DLD1 (cell line): ENCODE measurements around the gene COL5A1.

Experiments used
- in situ Hi-C: cut with HindIII; loops from 2 replicates; pipeline ENCODE4 v1.10.0; 2017; ENCODE audit warnings: low sequenced_read_pairs

Gene COL5A1

DNA sequence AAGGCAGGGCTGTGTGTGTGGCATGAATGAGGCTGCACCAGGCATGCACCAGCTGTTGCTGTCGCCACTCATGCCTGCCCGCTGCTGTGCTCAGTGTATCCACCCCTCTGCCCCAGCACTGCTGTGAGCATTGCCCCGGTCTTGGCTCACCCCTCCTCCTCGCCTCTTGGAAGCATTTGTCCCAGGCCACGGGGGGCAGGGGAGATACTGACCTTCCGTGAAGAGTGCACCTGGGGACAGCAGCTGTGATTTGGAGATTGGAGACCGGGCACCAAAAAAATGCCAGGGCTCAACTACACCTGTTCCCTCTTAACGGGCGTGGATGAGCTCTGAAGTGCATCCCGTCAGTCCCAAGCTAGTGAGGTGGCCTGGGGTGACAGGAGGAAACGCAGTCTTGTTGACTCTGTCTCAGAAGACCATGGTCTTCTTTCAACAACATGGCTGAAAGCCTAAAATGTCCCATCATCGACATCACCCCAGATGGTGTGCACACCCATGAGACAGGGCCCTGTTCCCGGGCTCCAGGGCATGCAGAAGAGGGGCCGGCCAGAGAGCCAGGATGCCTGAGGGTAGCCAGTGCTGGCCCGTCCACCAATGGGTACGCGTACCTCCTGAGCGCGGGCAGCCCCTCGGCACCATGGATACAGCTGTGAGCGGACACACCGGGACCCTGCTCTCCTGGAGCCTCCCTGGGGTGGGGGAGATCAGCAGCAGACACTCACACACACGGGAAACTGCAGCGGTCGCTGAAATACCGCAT is 115.8 kb downstream of the COL5A1 start:
- in situ Hi-C loops: no loop called here

DNA sequence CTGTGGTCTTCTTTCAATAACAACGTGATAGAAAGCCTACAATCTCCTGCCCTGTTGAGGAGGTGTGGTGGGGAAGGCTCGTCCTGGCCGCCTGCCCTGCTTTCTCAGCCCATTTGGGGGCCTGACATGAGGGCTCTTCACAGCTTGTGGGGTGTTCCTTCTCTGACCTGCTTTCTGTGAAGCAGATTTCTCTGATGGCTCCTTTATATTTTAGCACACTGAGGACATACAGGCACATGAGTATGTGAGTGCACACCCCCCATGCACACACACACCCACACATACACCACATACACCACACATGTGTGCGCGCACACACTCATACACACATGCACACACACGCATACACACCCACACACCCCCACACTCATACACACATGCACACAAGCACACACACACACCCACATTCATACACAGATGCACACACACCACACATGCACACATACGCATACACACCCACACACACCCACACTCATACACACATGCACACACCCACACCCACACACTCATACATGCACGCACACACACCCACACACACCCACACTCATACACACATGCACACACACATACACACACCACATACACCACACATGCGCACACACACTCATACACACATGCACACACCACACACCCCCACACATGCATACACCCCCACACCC is 117.5 kb downstream of the COL5A1 start:
- in situ Hi-C loops: no loop called here

DNA sequence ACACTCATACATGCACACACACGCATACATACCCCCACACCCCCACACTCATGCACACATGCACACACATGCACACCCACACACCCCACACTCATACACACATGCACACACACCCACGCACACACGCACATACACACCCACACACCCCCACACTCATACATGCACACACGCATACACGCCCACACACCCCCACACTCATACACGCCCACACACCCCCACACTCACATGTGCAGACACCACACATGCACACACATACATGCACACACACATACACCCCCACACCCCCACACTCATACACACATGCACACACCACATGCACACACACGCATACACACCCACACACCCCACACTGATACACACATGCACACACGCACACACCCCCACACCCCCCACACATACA is 118.3 kb downstream of the COL5A1 start:
- in situ Hi-C loops: no loop called here

- in situ Hi-C loops: no loop called here
These were observed 119.3 kb downstream of the COL5A1 start for GRCh38 chr9:134760750-134761420.

GRCh38 chr9:134764473-134765269 is 123.1 kb downstream of the COL5A1 start:
- in situ Hi-C loops: no loop called here

GRCh38 chr9:134765785-134766184 is 124.2 kb downstream of the COL5A1 start:
- in situ Hi-C loops: no loop called here

GRCh38 chr9:134766587-134766986 is 125.0 kb downstream of the COL5A1 start:
- in situ Hi-C loops: no loop called here

DNA sequence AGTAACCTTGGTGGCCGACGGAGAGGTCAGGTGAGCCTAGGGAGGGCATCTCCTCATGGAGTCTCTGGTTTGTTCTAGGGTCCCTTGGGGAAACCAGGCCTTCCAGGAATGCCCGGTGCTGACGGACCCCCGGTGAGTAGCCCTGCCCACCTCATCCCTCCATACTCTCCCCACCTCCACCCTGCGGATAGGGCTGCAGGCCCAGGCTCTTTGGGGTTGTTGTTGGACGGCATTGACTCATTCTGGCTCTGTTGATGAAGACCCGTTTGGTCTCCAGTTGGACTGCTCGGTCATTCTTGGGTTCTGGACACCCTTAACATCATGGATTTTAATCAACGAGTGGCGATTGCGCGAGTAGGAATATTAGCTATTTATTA is 126.7 kb downstream of the COL5A1 start:
- in situ Hi-C loops: no loop called here

GRCh38 chr9:134768709-134769351 is 127.2 kb downstream of the COL5A1 start:
- in situ Hi-C loops: no loop called here

DNA sequence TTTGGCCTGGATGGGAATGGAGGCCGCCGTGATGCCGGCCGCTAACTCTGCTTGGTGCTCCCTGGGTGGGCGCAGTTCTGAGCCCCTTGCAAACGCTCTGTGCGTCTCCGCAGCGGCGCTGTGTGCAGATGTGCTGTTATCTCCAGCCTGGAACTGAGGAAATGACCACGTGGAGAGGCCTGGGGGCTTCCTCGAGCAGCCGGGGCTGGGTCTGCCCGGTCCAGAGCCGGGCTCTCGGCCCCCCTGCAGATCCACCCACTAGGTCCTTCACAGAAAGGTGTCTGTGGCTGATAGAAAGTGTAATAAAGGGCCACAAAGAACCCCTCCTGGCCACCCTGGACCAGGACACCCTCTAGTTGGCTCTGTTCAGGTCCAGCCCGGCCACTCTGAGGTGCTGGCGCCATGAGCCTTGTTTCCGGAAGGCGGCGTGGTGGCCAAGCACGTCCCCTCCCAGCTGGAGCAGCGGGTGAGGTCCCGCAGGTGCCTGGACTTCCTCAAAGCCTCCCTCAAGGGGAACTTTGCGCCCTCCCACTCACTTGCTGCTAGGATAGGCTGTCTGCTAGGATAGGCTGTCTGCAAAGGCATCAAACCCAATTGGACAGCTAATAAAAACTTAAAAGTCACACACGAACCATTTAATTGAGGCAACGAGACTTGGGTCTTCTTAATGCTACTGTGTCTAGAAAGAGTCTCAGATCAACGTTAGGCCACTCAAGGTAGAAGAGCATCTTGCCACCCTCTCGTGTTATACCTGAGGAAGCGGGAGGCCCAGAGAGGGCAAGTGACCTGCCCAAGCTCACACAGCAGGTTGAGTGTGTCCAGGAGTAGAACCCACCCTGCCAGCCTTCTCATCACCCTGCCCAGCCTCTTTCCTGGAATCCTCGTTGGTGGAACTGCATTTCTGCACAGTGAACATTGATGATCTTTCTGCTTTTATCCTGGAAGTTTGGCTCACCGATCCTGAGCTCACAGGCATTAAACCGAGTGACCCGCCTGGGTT is 129.7 kb downstream of the COL5A1 start:
- in situ Hi-C loops: no loop called here

DNA sequence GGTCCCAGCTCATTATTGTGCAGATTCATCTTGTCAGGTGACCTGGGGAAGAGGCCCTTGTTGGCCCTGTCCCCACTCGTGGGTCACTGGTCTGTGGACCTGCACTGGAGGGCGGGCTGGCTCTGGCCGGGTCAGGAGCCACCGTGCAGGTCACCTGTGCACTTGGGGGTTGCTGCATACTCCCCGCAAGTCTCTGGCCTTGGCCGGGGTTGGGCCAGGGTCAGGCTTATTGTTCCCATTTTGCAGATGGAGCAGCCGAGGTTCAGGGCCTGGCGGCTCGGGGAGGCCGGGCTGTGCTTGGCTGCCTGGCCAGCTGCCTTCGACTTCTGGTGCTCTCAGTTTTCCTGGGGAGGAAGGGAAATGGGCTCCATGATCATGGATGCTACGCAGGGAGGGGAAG is 130.7 kb downstream of the COL5A1 start:
- in situ Hi-C loops: no loop called here

DNA sequence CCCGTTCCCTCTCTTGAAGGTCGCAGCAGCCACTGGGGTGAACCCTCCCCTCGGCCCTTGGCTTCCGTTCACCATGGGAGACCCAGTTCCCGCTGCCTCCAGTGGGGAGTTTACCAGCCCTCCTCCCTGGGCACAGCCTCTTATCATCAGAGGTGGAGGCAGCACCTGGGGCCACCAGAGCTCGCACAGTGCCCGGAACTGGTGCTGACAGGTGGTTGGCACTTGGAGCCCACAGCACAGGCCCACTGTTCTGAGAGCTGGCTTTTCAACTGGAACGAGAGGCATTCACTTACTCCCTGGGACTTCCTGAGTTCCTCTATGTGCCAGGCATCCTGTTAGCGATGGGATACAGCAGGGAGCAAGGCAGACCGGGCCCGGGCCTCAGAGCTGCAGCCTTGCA is 132.2 kb downstream of the COL5A1 start:
- in situ Hi-C loops: no loop called here

GRCh38 chr9:134774410-134774809 is 132.8 kb downstream of the COL5A1 start:
- in situ Hi-C loops: no loop called here

GRCh38 chr9:134775081-134775951 is 133.7 kb downstream of the COL5A1 start:
- in situ Hi-C loops: no loop called here

GRCh38 chr9:134776080-134776796 is 134.6 kb downstream of the COL5A1 start:
- in situ Hi-C loops: no loop called here

DNA sequence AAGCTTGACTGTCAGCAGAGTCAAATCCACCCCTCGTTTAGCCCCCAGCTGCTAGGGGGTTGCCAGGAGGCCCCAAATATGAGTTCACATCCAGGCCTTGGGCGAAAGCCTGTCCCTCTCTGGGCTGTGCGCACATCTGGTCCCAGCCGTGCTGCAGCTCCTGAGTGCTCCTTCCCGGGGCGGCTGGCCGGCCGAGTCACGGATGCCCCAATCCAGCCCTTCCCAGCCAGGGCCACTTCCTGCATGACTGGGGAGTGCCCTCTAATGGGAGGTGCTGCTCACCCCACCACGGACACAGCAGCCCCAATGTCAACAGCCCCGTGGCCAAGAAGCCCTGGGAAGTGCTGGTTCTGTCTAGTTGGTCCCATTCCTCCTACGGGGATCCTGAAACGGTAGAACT is 135.6 kb downstream of the COL5A1 start:
- in situ Hi-C loops: no loop called here

GRCh38 chr9:134778156-134778555 is 136.6 kb downstream of the COL5A1 start:
- in situ Hi-C loops: no loop called here

- in situ Hi-C loops: no loop called here
These were observed 137.3 kb downstream of the COL5A1 start for GRCh38 chr9:134778841-134779411.
